Heart left ventricle (tissue), 13 donors: Measurements from ENCODE around the gene PYGB.

Experiments used
- CTCF ChIP-seq, 12 donors: fragments of 200-600 bp; sonication (generic) in 4 of 12; IDR thresholded peaks; one replicate each; pipeline versions ENCODE4 v1.5.0 to v1.8.0; 2018 to 2022; ENCODE audit warnings: antibody characterized with exemption in 12 of 12, mild to moderate bottlenecking in 5 of 12
- POLR2A ChIP-seq, 2 donors: fragments of 450-650 bp; IDR thresholded peaks; one replicate each; pipeline ENCODE4 v1.6.1; 2017; ENCODE audit warnings: antibody characterized with exemption in 2 of 2, mild to moderate bottlenecking in 2 of 2, moderate library complexity in 2 of 2
- donor health status: ischemic (EF 13 %, LVEDD 7.1; RV severe dilation, severe dysfunction).
- donor health status: DM: no; HTN: yes; CAD: no.
- donor health status: DM: no; HTN: no; CAD: no.
- donor health status: ischemic (EF 25% LVEDD 6.9; RV normal size, moderate dysfunction).
- donor health status: ischemic (EF 25% LVEDD 5.7; RV mildly dilated, moderate dysfunction).
- donor health status: ischemic (EF 35%, LVEDD 5.7; RV mildly dilated, moderate dysfunction).
- donor health status: nonischemic (EF 11% LVEDD 7.7; RV severe dilation, severe dysfunction).
- donor health status: DM: yes; HTN: yes; CAD: no.
- donor health status: PGD.
- donor health status: ischemic (EF 29% LVEDD 5.4; RV normal size, mild dysfunction).
- donor health status: nonischemic (EF 23%, LVEDD 6.1; RV moderate dilation, normal function).

GRCh38 chr20:25244976-25245375 lies 2.9 kb upstream of the PYGB start:
- TF ChIP-seq CTCF (IDR thresholded peaks at IDR 0.05) (no peak), POLR2A (IDR thresholded peaks at IDR 0.05) (no peak)
